H9 (cell line): ENCODE measurements around the gene CDK5. TPM values are rescaled to one million over a fixed set of nuclear protein-coding genes. Genes with fewer than 3 reads are reported as not detected.

Experiments used
- DNase-seq: peaks from one replicate; pipeline ENCODE4 v3.0.0-alpha.2; 2017
- H2AFZ ChIP-seq: one replicate; pipeline ENCODE4 v1.6.1; 2013; ENCODE audit warnings: mild to moderate bottlenecking, low read length, control low read depth, moderate library complexity
- H2AK5ac ChIP-seq: 2 replicates; pipeline ENCODE4 v1.6.1; 2013; ENCODE audit warnings: low read length, control low read depth, mixed read lengths; ENCODE audit not compliant: insufficient read length
- H2BK120ac ChIP-seq: one replicate; pipeline ENCODE4 v1.6.1; 2013; ENCODE audit warnings: low read depth, mild to moderate bottlenecking, low read length, control low read depth, inconsistent platforms; ENCODE audit not compliant: poor library complexity, severe bottlenecking
- H2BK12ac ChIP-seq: 2 replicates; pipeline ENCODE4 v1.6.1; 2013; ENCODE audit warnings: low read length, control low read depth, mixed read lengths, low read depth; ENCODE audit not compliant: insufficient read length
- H2BK15ac ChIP-seq: 2 replicates; pipeline ENCODE4 v1.6.1; 2013; ENCODE audit warnings: low read depth, low read length, control low read depth
- H2BK20ac ChIP-seq: one replicate; pipeline ENCODE4 v1.6.1; 2013; ENCODE audit warnings: low read depth, mild to moderate bottlenecking, low read length, control low read depth, inconsistent platforms; ENCODE audit not compliant: poor library complexity, severe bottlenecking
- H2BK5ac ChIP-seq: 2 replicates; pipeline ENCODE4 v1.6.1; 2013; ENCODE audit warnings: low read length, control low read depth, mixed read lengths; ENCODE audit not compliant: insufficient read length
- H3K14ac ChIP-seq: 2 replicates; pipeline ENCODE4 v1.6.1; 2013; ENCODE audit warnings: low read length, control low read depth; ENCODE audit not compliant: insufficient read depth
- H3K18ac ChIP-seq: 2 replicates; pipeline ENCODE4 v1.6.1; 2013; ENCODE audit warnings: low read depth, mild to moderate bottlenecking, mixed read lengths, low read length, control low read depth; ENCODE audit not compliant: insufficient read length
- H3K23ac ChIP-seq: 2 replicates; pipeline ENCODE4 v1.6.1; 2013; ENCODE audit warnings: low read length, control low read depth, mixed read lengths, low read depth; ENCODE audit not compliant: insufficient read length
- H3K23me2 ChIP-seq: 2 replicates; pipeline ENCODE4 v1.6.1; 2013; ENCODE audit warnings: low read depth, mild to moderate bottlenecking, mixed read lengths, low read length, control low read depth; ENCODE audit not compliant: insufficient read length, poor library complexity, severe bottlenecking
- H3K27ac ChIP-seq: 2 replicates; pipeline ENCODE4 v1.5.1; 2013; ENCODE audit warnings: low read length, control low read depth, mixed read lengths, low read depth; ENCODE audit not compliant: insufficient read length
- H3K27me3 ChIP-seq: 2 replicates; pipeline ENCODE4 v1.6.1; 2013; ENCODE audit warnings: low read length, control low read depth, inconsistent platforms; ENCODE audit not compliant: insufficient read depth
- H3K4ac ChIP-seq: 2 replicates; pipeline ENCODE4 v1.6.1; 2013; ENCODE audit warnings: low read depth, mild to moderate bottlenecking, control low read depth, inconsistent platforms, low read length, moderate library complexity
- H3K4me1 ChIP-seq: 2 replicates; pipeline ENCODE4 v1.6.1; 2013; ENCODE audit warnings: low read length, control low read depth, inconsistent platforms; ENCODE audit not compliant: insufficient read depth
- H3K4me2 ChIP-seq: 2 replicates; pipeline ENCODE4 v1.6.1; 2013; ENCODE audit warnings: low read length, control low read depth, mixed read lengths; ENCODE audit not compliant: insufficient read length, insufficient read depth
- H3K56ac ChIP-seq: 2 replicates; pipeline ENCODE4 v1.6.1; 2013; ENCODE audit warnings: low read depth, mild to moderate bottlenecking, mixed read lengths, low read length, control low read depth; ENCODE audit not compliant: insufficient read length
- H3K79me1 ChIP-seq: 2 replicates; pipeline ENCODE4 v1.6.1; 2013; ENCODE audit warnings: low read depth, mild to moderate bottlenecking, moderate library complexity, low read length, control low read depth, inconsistent platforms; ENCODE audit not compliant: insufficient read depth, poor library complexity, severe bottlenecking
- H3K79me2 ChIP-seq: 2 replicates; pipeline ENCODE4 v1.6.1; 2013; ENCODE audit warnings: low read length, control low read depth, inconsistent platforms; ENCODE audit not compliant: insufficient read depth
- H3K9ac ChIP-seq: 2 replicates; pipeline ENCODE4 v1.6.1; 2013; ENCODE audit warnings: low read length, control low read depth, mixed read lengths; ENCODE audit not compliant: insufficient read length; ENCODE audit errors: extremely low read depth
- H3K9me3 ChIP-seq: one replicate; pipeline ENCODE4 v1.6.1; 2013; ENCODE audit warnings: low read depth, low read length, inconsistent platforms; ENCODE audit not compliant: control insufficient read depth
- H3T11ph ChIP-seq: one replicate; pipeline ENCODE4 v1.6.1; 2013; ENCODE audit warnings: mild to moderate bottlenecking, low read length, control low read depth, inconsistent platforms
- H4K20me1 ChIP-seq: one replicate; pipeline ENCODE4 v1.6.1; 2013; ENCODE audit not compliant: control insufficient read depth, insufficient read length, insufficient read depth
- H4K5ac ChIP-seq: 2 replicates; pipeline ENCODE4 v1.6.1; 2013; ENCODE audit warnings: low read depth, mild to moderate bottlenecking, mixed read lengths, low read length, control low read depth; ENCODE audit not compliant: insufficient read length
- H4K8ac ChIP-seq: replicated peaks from 2 replicates; pipeline ENCODE4 v1.6.1; 2013; ENCODE audit warnings: low read length, control low read depth, mixed read lengths, low read depth; ENCODE audit not compliant: insufficient read length
- H4K91ac ChIP-seq: 2 replicates; pipeline ENCODE4 v1.6.1; 2013; ENCODE audit warnings: low read depth, mild to moderate bottlenecking, moderate library complexity, mixed read lengths, low read length, control low read depth; ENCODE audit not compliant: insufficient read length
- H3K27ac Mint-ChIP-seq, 3 experiments: 2 replicates in 2 of 3; 3 replicates in 1 of 3; pipeline ENCODE4 v1.8.0; 2020 to 2021; ENCODE audit warnings: mixed read lengths in 3 of 3, mild to moderate bottlenecking in 1 of 3, moderate library complexity in 1 of 3
- H3K27me3 Mint-ChIP-seq: 2 replicates; pipeline ENCODE4 v1.8.0; 2021; ENCODE audit warnings: low read depth, mild to moderate bottlenecking, moderate library complexity, mixed read lengths
- H3K36me3 Mint-ChIP-seq, 3 experiments: 2 replicates in 2 of 3; 3 replicates in 1 of 3; pipeline ENCODE4 v1.8.0; 2020 to 2021; ENCODE audit warnings: low read depth in 3 of 3, mixed read lengths in 3 of 3; ENCODE audit not compliant: insufficient read depth in 1 of 3
- H3K4me1 Mint-ChIP-seq, 2 experiments: 2 replicates each; pipeline ENCODE4 v1.8.0; 2020; ENCODE audit warnings: mixed read lengths in 2 of 2
- H3K4me3 Mint-ChIP-seq, 2 experiments: 2 replicates in 1 of 2; 3 replicates in 1 of 2; pipeline ENCODE4 v1.8.0; 2020 to 2021; ENCODE audit warnings: mild to moderate bottlenecking in 2 of 2, mixed read lengths in 2 of 2, moderate library complexity in 1 of 2
- H3K9me3 Mint-ChIP-seq, 2 experiments: 2 replicates in 1 of 2; 3 replicates in 1 of 2; pipeline ENCODE4 v1.8.0; 2020; ENCODE audit warnings: mild to moderate bottlenecking in 2 of 2, mixed read lengths in 2 of 2, moderate library complexity in 1 of 2
- WGBS: extraction: QIAGEN DNeasy Blood & Tissue Kit; methylation state at CpG from one replicate; pipeline ENCODE4 v1.1.7; 2013; ENCODE audit warnings: missing lambda C conversion rate, low lambda C conversion rate, mixed read lengths; ENCODE audit not compliant: insufficient read length; ENCODE audit errors: extremely low coverage; 5-methylcytosine and 5-hydroxymethylcytosine counted together
- total RNA-seq: library from RNA; stranded (reverse); gene quantifications from 2 replicates; pipeline ENCODE4 v1.2.1, GENCODE V29; 2021
- TF ChIP-seq, protein P1 (sequence below): fragments of 200-600 bp; sonication (generic); conservative IDR thresholded peaks from 3 replicates; pipeline ENCODE4 v1.8.0; 2021; ENCODE audit warnings: antibody characterized with exemption, mild to moderate bottlenecking

Gene CDK5
- total RNA-seq, 1 experiment from 2014 or later, result 19.9 TPM

DNA sequence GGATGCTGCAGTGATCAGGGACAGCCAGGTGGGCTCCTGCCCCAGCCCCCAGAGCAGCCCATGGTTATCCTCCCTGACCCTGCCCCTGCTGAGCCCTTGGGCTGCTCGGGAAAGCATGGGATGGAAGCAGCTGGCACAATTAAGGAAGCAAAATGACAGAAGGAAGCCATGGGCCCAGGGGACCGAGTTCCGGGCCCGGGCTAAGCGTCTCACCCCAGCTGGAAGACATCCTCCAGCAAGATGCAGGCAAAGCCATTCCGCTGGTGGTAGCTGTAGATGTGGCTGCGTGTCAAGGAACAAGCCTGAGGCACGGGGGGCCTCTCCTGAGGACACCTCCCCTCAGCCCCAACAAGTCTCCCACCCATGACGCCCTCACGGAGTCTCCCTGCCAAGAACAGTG is 34.5 kb downstream of the CDK5 start:
- H2AFZ ChIP-seq, result no peak overlapping the region
- H3K27ac ChIP-seq, result no peak overlapping the region
- Mint-ChIP-seq H3K9me3 (peaks cover 0 to 8% of the 10 kb centered on the region in 2 experiments; a peak in 2 of 5 replicates), H3K27me3 (peaks cover 67% of the 10 kb centered on the region), H3K4me3 (no peak overlapping the region), H3K27ac (no peak overlapping the region; a peak in 1 of 7 replicates), H3K36me3 (no peaks in the 10 kb centered on the region; a peak in 2 of 7 replicates), H3K4me1 (peaks cover 33 to 56% of the 10 kb centered on the region in 2 experiments)
- no peaks in the 10 kb centered on the region for H3K79me2 ChIP-seq
- peaks cover 6% of the 10 kb centered on the region; the same call in 1 of the 2 replicates for H3K27me3 ChIP-seq
- H2BK12ac ChIP-seq, result no peak overlapping the region
- no peak overlapping the region for H3K9ac ChIP-seq
- no CpG with 5 or more reads among the region's 10 CpGs for WGBS
- no peak overlapping the region for H4K8ac ChIP-seq
- no peak overlapping the region for H3K14ac ChIP-seq
- peaks cover 8% of the 10 kb centered on the region for H3K4me1 ChIP-seq
- no peak for DNase-seq
- H2BK15ac ChIP-seq, result no peak overlapping the region
- no peak overlapping the region for H2AK5ac ChIP-seq
- no peak overlapping the region for H2BK20ac ChIP-seq
- no peak overlapping the region for H3K23ac ChIP-seq
- H4K5ac ChIP-seq, result no peak overlapping the region
- H3K23me2 ChIP-seq, result peaks cover 3% of the 10 kb centered on the region
- no peak overlapping the region for H3K56ac ChIP-seq
- no peak overlapping the region for H2BK5ac ChIP-seq
- no peak overlapping the region for H3K18ac ChIP-seq
- H3T11ph ChIP-seq, result no peak overlapping the region
- no peak overlapping the region for H3K4ac ChIP-seq
- H3K79me1 ChIP-seq, result no peaks in the 10 kb centered on the region
- TF ChIP-seq, protein P1, sequence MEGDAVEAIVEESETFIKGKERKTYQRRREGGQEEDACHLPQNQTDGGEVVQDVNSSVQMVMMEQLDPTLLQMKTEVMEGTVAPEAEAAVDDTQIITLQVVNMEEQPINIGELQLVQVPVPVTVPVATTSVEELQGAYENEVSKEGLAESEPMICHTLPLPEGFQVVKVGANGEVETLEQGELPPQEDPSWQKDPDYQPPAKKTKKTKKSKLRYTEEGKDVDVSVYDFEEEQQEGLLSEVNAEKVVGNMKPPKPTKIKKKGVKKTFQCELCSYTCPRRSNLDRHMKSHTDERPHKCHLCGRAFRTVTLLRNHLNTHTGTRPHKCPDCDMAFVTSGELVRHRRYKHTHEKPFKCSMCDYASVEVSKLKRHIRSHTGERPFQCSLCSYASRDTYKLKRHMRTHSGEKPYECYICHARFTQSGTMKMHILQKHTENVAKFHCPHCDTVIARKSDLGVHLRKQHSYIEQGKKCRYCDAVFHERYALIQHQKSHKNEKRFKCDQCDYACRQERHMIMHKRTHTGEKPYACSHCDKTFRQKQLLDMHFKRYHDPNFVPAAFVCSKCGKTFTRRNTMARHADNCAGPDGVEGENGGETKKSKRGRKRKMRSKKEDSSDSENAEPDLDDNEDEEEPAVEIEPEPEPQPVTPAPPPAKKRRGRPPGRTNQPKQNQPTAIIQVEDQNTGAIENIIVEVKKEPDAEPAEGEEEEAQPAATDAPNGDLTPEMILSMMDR, result no peak
- no peak overlapping the region for H3K4me2 ChIP-seq
- H4K91ac ChIP-seq, result no peak overlapping the region
- no peaks in the 10 kb centered on the region for H4K20me1 ChIP-seq
- H3K9me3 ChIP-seq, result no peaks in the 10 kb centered on the region
- no peak overlapping the region for H2BK120ac ChIP-seq
